HG03135 (cell line): ENCODE results near the gene SLC12A7.
"Not testable (repeated sequence)": the region's sequence is repeated elsewhere in the genome, so short reads cannot be mapped to it uniquely, and the experiment has no call there.

ENCODE experiments used
- ATAC-seq: cut with Tn5 transposase; IDR thresholded peaks from one replicate; pipeline ENCODE4 v1.9.1; 2021; ENCODE audit warnings: mild to moderate bottlenecking, moderate library complexity; ENCODE audit not compliant: unreplicated experiment

The SLC12A7 gene

DNA sequence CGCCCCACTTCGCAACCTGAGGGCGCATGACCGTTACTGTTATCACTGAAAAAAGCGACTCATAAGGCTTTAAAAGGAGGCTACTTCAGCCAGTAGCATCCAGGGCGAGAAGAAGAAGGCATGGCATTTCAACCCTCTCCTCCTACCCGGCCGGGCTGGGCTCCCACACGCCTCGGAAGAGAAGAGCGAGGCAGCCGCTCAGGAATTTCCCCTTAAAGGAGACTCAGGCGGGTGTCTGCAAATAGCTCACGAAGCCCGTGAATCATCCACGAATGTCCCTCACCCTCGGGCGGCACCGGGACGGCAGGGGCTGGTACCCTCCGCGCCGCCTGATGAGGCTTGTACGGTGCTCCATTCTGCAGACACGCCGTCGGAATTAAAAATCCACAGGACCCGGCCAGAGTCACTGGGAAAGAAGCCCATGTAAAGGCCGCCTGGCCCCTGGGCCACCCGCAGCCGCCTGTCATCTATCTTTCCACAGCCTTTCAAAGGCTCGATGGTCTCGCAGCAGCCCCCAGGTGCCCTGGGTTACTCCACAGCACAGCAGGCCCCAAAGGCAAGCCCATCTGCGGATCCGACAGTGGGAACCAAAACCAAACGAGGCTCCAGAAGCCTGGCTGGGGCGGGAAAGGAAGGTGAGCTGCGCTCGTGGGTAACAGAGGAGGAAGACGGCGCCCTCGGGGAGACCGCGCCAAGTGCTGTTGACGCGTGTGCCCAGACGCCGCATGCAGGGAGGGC lies 11.8 kb downstream of the SLC12A7 start:
- no peak for ATAC-seq

DNA sequence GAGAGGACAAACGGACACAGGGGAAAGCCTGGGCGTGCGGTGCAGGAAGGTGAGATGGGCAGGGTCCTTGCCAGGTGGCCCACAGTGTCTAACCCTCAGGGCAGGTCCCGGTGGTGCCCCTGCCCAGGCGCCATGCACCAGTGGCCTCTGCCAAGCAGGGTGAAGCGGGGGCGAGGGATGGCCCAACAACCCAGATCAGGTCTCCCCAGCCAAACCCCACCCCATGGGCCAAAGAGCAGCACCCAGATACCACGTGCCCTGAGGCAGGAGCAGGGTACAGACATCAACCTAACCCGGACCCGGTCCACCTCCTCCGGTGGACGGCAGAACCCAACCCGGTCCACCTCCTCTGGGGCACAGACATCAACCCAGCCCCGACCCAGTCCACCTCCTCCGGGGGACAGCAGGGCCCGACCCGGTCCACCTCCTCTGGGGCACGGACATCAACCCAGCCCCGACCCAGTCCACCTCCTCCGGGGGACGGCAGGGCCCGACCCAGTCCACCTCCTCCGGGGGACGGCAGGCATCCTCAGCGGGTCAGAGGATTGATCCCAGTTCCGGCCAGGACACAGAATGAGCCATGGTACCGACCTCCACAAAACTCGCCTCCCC lies 12.8 kb downstream of the SLC12A7 start:
- ATAC-seq, result no peak

- ATAC-seq, result not testable (repeated sequence)
These were observed 13.9 kb downstream of the SLC12A7 start for GRCh38 chr5:1097988-1098385.

DNA sequence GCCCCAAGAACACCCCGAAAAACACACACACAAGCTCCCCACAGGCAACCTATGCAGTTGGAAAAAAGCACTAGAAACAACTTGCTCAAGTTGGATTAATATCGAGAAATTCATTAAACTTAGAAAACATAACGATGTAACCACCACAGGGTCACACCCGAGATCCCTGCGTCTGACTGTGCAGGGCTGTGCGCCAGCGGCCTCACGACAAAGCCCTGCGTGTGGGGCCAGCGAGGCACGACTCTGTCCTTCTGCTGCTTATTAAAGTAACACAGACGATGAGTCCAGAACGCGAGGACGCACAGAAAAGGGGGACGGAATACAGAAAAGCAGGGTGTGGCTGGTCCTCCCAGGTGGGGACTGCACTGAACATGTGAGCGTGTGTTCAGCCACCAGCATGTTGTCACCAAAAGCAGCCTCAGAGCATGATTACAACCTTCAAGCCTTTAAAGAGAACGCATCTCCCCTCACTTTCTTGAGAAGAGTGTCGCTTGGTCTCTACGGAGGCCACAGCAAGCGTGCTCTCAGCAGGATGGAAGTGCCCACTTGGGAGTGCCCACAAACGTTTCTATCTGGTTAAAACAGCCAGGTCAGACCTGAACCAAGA lies 14.4 kb downstream of the SLC12A7 start:
- ATAC-seq, result no peak

DNA sequence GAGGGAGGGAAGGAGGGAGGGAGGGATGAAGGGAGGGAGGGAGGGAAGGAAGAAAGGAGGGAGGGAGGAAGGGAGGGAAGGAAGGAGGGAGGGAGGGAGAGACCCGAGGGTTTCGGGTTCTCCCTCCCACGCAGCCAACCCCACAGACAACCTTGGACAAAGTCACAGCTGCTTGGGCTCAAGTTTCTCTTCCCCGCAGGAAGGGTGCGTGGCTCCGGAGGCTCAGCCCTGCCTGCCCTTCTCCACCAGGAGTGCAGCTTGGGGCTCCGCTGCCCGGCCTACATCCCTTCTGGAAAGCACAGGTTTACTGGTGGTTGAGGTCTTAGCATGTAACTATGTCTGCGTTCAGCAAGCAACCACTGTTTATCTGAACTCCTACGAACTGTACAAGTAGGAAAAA lies 15.0 kb downstream of the SLC12A7 start:
- no peak for ATAC-seq

GRCh38 chr5:1095990-1096363 lies 15.9 kb downstream of the SLC12A7 start:
- no peak for ATAC-seq

GRCh38 chr5:1095302-1095989 lies 16.4 kb downstream of the SLC12A7 start:
- ATAC-seq, result no peak

GRCh38 chr5:1094670-1095190 lies 17.1 kb downstream of the SLC12A7 start:
- ATAC-seq, result no peak

DNA sequence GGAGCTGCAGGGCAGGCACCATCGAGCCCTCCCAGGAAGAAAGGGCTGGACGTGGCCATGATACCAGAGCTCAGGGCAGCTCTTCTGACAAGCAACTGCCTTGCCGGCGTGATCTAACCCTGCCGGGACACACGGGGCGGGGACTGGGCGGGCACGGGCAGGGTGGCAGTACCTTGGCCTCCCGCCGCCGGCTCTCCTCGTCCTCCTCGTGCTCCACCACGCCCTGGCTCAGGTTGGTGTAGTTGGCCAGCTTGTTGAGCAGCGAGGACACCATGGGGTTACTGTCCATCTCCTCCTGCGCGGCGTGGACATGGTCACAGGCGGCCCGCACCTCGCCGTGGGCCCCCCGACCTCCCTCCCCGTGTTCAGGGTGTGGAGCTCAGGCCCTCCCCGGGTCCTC lies 18.5 kb downstream of the SLC12A7 start:
- no peak for ATAC-seq

GRCh38 chr5:1092122-1092521 lies 19.7 kb downstream of the SLC12A7 start:
- no peak for ATAC-seq

- ATAC-seq, result no peak
These were observed 20.2 kb downstream of the SLC12A7 start for GRCh38 chr5:1091632-1092031.

DNA sequence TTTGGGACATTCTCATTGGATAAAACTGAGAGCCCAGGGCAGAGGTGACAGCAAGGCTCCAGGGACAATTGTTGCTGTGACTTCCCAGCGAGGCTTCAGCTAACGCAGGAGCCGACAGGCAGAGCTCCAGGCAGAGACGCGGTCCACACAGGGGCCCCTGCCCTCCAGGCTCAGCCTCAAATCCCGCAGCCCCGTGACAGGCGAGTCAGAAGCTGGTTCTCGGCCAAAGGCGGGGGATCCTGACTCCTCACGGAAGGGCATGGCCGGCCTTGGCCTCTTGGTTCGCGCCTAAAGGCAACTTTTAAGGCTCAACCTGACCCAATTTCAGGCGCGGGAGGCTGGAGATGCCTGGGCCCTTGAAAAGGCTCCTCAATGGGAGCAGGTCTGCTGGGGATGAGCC lies 21.3 kb downstream of the SLC12A7 start:
- no peak for ATAC-seq

- no peak for ATAC-seq
These were observed 22.2 kb downstream of the SLC12A7 start for GRCh38 chr5:1089621-1090040.

- no peak for ATAC-seq
These were observed 22.7 kb downstream of the SLC12A7 start for GRCh38 chr5:1089146-1089545.

DNA sequence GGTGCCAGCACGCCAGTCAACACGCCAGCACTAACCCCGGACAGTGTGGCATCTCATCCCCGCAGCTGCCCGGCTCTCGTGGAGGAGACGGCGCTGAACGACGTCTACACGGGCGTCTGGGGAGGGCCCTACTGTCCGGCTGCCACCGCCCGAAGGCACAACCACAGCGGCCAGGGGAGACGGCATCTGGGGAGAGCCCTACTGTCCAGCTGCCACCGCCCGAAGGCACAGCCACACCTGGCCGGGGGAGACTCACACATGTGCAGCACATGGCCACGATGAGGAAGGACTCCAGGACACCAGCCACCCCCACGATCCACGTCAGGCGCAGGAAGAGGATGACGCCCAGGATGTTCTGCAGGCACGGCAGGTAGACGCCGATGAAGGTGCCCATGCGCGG lies 23.1 kb downstream of the SLC12A7 start:
- no peak for ATAC-seq

DNA sequence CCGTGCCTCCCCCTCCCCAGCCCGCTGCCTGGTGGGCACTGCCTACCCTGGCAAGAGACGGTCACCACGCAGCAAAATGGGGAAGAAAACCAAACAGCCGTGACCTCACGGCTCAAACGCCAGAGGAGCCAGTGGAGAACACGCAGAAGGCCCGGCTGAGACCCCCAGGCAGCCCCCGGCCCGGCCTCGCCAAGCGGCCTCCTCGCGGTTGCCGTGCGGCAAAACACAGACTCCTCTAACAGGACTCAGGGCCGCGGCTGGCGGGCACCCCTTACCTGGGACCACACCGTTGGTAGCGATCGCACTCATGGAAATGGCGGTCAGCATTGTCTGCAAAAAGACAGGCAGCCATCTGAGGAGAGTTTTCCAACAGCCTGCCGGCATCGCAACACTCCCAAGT lies 23.8 kb downstream of the SLC12A7 start:
- no peak for ATAC-seq

DNA sequence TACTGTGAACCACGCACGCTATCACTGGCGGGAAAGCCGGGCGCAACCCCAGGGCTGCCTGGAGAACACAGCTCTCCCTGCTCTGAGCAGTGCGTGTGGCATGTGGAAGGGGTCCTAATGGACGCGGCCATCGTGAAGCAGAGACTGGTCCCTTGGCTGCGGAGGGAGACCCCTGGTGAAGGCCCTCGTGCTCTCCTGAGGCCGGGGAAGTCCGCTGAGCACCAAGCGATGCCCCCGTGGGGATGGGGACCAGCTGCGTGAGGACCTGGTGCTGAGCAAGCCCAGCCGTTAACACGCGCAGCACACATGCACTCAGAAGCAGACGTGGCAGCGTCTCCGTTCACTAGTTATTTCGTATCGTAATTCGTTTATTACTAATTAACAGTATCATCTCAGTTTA lies 24.4 kb downstream of the SLC12A7 start:
- ATAC-seq, result no peak

DNA sequence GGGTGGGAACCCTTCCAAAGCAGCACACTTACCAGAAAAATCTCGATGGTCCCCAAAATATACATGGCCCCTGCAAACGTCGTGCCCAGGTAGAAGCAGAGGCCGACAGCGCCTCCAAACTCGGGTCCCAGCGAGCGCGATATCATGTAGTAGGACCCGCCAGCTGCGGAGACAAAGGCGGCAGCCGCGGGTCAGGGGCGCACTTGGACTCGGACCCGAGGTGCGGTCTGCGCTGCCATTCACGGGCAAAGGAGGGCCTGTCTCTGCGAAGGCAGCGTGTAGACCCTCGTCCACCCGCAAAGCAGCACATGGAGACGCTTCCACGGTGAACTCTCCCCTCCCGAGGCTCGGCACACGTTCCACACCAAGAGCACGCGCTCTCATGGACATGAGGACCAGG lies 25.0 kb downstream of the SLC12A7 start:
- ATAC-seq, result no peak

GRCh38 chr5:1086137-1086536 lies 25.7 kb downstream of the SLC12A7 start:
- ATAC-seq, result no peak

GRCh38 chr5:1085391-1085790 lies 26.5 kb downstream of the SLC12A7 start:
- ATAC-seq, result no peak

DNA sequence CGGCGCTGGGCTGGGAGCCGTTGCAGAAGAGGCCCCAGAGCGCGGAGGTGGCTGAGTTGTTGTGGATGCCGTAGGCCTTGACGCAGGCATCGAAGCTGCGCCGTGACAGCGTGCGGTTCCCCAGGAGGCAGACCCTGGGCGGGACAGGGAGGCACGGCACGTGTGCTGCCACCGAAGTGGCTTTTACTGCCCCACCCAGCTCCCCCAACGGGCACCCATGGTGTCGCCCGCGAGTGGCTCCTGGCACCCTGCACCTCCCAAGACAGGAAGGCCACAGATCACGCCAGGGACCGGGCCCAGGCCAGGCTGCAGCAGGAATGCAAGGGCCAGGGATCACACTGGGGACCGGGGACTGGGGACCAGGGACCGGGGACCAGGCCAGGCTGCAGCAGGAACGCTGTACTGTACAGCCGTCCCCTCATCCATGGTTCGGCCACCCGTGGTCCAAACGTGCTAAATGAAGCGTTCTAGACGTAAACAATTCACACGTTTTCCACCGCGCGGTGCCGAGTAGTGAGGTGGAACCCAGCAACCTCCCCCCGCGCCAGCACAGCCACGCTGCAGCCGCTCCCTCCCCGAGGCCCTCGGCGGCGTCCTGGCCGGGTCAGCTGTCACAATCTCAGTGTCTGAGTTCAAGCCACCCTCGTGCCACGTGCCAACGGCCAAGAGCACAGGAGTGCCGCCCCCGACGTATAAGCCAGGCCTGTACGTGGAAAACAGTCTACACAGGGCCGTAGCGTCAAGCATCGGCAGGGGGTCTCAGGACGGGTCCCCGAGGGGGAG lies 27.8 kb downstream of the SLC12A7 start:
- ATAC-seq, result no peak
